GM21390 (cell line): ENCODE results near the gene PDCD1.
"Not testable (repeated sequence)": the region's sequence is repeated elsewhere in the genome, so short reads cannot be mapped to it uniquely, and the experiment has no call there.

Source experiments
- ATAC-seq: cut with Tn5 transposase; IDR thresholded peaks from one replicate; pipeline ENCODE4 v1.9.1; 2021; ENCODE audit not compliant: unreplicated experiment

Gene PDCD1

DNA sequence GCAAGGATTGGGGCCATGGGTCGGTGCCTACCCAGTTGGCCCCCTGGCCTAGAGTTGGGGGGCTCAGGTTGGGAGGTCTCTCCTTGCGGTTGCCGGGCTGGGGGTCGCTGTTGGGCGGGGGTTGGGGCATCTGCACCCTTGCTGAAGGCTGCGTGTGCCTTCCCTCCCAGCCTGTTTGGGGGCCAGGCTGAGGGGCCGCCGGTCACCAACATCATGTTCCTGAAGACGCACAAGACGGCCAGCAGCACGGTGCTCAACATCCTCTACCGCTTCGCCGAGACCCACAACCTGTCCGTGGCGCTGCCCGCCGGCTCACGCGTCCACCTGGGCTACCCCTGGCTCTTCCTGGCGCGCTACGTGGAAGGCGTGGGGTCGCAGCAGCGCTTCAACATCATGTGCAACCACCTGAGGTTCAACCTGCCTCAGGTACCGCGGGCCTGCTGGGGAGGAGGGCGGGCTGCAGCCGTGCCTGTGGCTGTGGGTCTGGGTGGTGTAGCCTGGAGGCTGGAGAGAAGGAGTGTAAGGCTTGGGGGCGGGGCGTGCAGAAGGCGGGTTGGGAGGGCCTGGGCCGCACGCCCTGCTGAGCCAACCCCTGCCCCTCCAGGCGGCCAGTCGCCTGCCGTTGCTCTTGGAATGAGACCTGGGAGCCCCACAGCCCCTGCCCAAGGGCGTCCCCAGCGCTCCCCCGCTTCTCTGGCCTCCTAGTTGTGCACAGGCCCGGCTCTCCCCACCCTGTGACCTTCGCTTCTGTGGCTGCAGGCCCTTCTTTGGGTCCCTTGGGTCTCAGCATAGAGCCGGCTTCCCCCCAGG is 56.9 kb downstream of the PDCD1 start:
- ATAC-seq, result no peak

DNA sequence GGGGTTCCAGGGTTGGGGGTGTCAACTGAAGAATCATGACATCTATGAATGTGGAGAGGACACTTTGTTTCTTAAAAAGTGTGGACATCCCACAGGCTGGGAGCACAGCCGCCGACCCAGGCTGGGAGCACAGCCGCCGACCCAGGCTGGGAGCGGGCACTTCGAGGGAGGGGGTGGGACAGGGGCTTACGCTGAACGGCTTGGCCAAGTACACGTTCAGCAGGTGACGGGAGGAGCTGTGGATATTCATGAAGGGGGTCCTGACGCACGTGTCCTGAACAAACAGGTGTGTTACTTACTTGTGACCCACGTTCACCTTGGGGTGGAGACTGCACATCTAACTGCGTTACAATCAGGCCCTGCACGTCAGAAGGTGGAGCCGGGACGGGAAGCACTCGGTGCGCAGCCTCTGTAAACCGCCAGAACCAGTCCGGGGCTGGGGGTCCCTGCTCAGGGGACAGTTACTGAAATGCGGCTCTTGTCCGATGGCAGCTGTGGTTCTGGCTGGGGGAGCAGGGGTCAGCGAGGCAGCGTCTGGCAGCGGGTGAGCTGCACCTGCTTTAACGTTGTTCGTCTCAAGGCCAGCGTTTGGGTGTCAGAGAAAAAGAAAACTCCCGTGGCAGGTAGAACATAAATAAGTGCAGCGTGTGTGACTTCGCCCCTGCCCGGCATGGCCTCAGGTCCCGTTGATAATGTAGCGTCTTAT is 58.3 kb downstream of the PDCD1 start:
- not testable (repeated sequence) for ATAC-seq
